ENCODE measurements around the gene MAP3K5. TPM values are rescaled to one million over a fixed set of nuclear protein-coding genes. Genes with fewer than 3 reads are reported as not detected.
A peak's percentile ranks its signal among the peaks of the same experiment; 100 is the strongest.

MAP3K5 gene
- total and polyA plus RNA-seq, 3 donors from 2014 or later, result 21.3 to 55.3 (median 46.1) TPM

DNA sequence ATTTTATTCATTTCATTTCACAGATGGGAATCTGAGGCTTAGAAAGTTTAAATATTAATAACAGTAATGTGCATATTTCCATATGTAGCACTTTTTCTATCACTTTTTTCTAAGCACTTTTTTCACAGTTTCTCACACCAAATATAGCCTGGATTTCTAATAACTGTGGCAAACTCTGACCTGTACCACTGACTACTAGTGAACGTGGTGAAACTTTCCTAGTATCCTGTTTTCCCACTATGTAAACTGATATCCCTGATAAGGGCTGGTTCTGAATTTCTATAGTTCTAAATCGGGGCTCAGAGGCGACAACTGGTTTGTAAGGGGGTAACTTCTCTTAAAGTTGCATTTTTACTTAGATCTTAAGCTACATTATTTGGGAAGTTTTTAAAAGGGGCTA lies 274.7 kb downstream of the MAP3K5 start:
- WGBS, 2 donors, result 84 to 89% methylated on average over 3 of the region's 3 CpGs

GRCh38 chr6:136517002-136517401 lies 275.3 kb downstream of the MAP3K5 start:
- intact Hi-C loops (cut with DNase I; ENCODE audit: low total_unique reads), result no loop called here
- H3K4me1 ChIP-seq, result peaks cover under 1% of the 10 kb centered on the region
- H3K4me3 ChIP-seq, result no peak overlapping the region
- H3K9me3 ChIP-seq, result no peaks in the 10 kb centered on the region
- no peak overlapping the region for H3K27ac ChIP-seq
- TF ChIP-seq CTCF (IDR thresholded peaks at IDR 0.05), result no peak
- no peak for TF ChIP-seq POLR2A (IDR thresholded peaks at IDR 0.05)
- DNase-seq, result no peak
- H3K36me3 ChIP-seq (ENCODE audit: low read depth, missing control alignments), result no peaks in the 10 kb centered on the region
- no peaks in the 10 kb centered on the region for H3K27me3 ChIP-seq

More for the DNA sequence above, 274.7 kb downstream of the MAP3K5 start:
- Histone ChIP-seq H3K9me3 (no peaks in the 10 kb centered on the region), H3K4me3 (no peak overlapping the region), H3K4me1 (no peaks in the 10 kb centered on the region), H3K27me3 (no peaks in the 10 kb centered on the region), H3K27ac (no peak overlapping the region), H3K36me3 (ENCODE audit: low read depth, missing control alignments) (no peaks in the 10 kb centered on the region)
- TF ChIP-seq POLR2A (IDR thresholded peaks at IDR 0.05) (no peak), CTCF (IDR thresholded peaks at IDR 0.05) (no peak)
- intact Hi-C loops (cut with DNase I; ENCODE audit: low total_unique reads), result no loop called here
- DNase-seq, result no peak

DNA sequence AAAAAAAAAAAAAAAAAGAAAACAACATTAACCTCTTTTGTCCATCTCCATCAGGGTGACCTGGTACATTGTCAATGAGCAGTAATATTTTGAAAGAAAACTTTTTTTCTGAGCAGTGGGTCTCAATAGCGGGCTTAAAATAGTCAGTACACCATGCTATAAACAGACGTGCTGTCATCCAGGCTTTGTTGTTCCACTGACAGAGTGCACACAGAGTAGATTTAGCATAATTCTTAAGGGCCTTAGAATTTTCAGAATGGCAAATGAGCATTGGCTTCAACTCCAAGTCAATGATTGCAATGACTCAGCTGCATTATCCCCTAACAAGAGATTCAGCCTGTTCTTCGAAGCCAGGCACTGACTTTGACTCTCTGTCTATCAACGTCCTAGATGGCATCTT lies 277.7 kb downstream of the MAP3K5 start:
- no peak for DNase-seq
- no peaks in the 10 kb centered on the region for H3K36me3 ChIP-seq (ENCODE audit: low read depth, missing control alignments)
- WGBS, 2 donors, result 90 to 91% methylated on average over 4 of the region's 4 CpGs
- TF ChIP-seq CTCF (IDR thresholded peaks at IDR 0.05) (no peak), POLR2A (IDR thresholded peaks at IDR 0.05) (no peak)
- peaks cover 6% of the 10 kb centered on the region for H3K4me1 ChIP-seq
- no peaks in the 10 kb centered on the region for H3K27me3 ChIP-seq
- no peak overlapping the region for H3K4me3 ChIP-seq
- H3K27ac ChIP-seq, result no peak overlapping the region
- intact Hi-C loops (cut with DNase I; ENCODE audit: low total_unique reads), result no loop called here
- no peaks in the 10 kb centered on the region for H3K9me3 ChIP-seq

DNA sequence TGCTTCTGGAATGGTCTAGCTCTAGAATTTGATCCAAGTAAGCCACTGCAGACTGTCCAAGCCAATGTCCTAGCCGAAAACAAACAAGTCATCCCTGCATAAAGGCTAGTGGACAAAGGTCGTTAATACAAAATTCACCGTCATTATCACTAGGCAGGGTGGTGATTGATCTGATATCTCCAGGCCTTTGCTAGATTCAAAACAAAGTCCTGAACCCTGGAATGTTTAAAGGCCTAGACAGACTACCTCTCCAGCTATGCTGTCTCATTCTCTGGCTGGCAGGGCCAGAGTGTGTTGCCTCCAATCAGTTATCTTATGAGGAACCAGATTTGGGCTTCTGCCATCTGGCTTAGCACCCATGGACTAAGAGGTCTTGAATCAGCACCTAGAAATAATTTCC lies 280.4 kb downstream of the MAP3K5 start:
- H3K27me3 ChIP-seq, result no peaks in the 10 kb centered on the region
- WGBS, 2 donors, result 52 to 76% methylated on average over 3 of the region's 3 CpGs
- peak; percentile 85 for DNase-seq
- H3K4me3 ChIP-seq, result no peak overlapping the region
- intact Hi-C loops (cut with DNase I; ENCODE audit: low total_unique reads), result no loop called here
- H3K27ac ChIP-seq, result no peak overlapping the region
- no peaks in the 10 kb centered on the region for H3K36me3 ChIP-seq (ENCODE audit: low read depth, missing control alignments)
- peaks cover 6% of the 10 kb centered on the region for H3K4me1 ChIP-seq
- no peak for TF ChIP-seq POLR2A (IDR thresholded peaks at IDR 0.05)
- TF ChIP-seq CTCF (IDR thresholded peaks at IDR 0.05), result no peak
- no peaks in the 10 kb centered on the region for H3K9me3 ChIP-seq

- 44 to 47% methylated on average over 1 of the region's 1 CpG for WGBS, 2 donors
- intact Hi-C loops (cut with DNase I; ENCODE audit: low total_unique reads), result no loop called here
- no peak for DNase-seq
- Histone ChIP-seq H3K9me3 (no peaks in the 10 kb centered on the region), H3K27ac (peak overlapping the region in 1 of 2 donors; percentile 13), H3K4me3 (no peak overlapping the region), H3K4me1 (peaks cover 6% of the 10 kb centered on the region), H3K27me3 (no peaks in the 10 kb centered on the region), H3K36me3 (ENCODE audit: low read depth, missing control alignments) (no peaks in the 10 kb centered on the region)
- no peak for TF ChIP-seq POLR2A (IDR thresholded peaks at IDR 0.05)
- no peak for TF ChIP-seq CTCF (IDR thresholded peaks at IDR 0.05)
Observed at GRCh38 chr6:136511397-136511796, 280.9 kb downstream of the MAP3K5 start.
